ENCODE data around the gene CATSPER1. TPM values are rescaled to one million over a fixed set of nuclear protein-coding genes. Genes with fewer than 3 reads are reported as not detected.
"Not testable (repeated sequence)": the region's sequence is repeated elsewhere in the genome, so short reads cannot be mapped to it uniquely, and the experiment has no call there.

The CATSPER1 gene
- total RNA-seq, 1 donor from 2014 or later, result 0.10 TPM

DNA sequence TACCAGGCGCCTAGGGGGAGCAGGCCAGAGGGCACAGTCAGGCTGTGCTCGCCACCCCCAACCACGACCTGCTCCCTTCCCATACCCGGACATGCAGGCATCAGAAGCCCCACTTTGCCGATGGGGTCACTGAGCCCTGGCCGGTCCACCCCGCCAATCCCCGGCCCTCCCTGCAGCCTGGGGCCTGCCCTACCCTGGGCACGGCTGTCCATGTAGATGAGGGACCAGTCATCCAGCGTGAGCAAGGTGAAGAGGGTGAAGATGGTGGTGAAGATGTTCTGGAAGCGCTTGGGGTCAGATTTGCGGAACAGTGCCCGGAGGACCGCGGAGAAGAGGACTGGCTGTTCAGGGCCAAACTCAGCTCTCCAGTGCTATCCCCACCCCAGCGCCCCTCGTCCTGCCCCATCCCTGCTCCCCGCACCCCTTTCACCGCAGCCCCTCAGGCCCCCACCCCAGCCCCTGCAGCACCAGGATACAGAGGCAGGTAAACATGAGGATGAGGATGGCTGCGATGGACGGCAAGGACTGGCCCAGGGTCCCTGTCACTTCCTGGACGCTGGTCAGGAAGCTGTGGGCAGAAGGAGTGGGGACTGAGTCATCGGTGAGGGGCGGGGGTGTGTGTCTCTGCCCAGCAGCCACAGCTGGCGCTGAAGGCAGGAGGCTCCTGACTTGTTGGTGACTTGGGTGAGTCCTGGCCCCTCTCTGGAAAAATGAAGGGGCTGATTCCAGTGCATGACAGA lies 5.5 kb downstream of the CATSPER1 start:
- no peak for DNase-seq

DNA sequence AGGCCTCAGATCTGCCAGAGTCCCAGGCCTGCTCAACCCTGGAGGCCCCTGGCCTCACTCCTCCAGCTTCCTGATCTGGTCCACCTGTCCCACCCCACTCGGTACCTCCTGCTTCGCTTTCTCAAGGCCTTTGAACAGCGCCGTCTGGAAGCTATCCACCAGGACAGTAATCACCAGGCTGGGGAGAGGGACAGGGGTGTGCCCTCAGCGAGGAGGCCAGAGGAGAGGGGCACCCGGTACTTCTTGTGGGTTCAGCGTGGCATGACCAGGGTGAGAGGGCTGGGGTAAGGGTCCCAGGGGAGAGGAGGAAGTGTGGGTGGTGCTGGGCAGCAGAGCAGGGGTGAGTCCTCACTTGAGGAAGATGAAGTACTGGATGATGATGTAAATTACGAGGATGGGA lies 6.1 kb downstream of the CATSPER1 start:
- no peak for DNase-seq

DNA sequence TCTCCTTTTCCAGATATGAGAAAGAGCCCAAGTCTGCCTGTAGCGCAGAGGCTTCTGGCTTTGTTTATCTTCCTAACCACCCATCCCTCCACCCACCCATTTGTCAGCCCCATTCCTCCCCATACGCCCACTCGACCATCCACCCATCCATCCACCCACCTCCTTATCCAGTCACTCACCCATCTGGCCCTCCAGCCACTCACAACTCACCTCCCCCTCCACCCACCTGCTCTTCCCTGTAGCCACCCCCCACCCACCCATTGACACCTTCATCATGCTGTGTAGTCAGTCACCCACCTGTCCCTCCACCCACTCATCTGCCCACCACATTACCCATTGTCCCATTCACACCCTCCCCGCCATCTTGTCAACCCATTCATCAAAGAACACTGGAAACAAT lies 9.0 kb downstream of the CATSPER1 start:
- DNase-seq, result no peak

DNA sequence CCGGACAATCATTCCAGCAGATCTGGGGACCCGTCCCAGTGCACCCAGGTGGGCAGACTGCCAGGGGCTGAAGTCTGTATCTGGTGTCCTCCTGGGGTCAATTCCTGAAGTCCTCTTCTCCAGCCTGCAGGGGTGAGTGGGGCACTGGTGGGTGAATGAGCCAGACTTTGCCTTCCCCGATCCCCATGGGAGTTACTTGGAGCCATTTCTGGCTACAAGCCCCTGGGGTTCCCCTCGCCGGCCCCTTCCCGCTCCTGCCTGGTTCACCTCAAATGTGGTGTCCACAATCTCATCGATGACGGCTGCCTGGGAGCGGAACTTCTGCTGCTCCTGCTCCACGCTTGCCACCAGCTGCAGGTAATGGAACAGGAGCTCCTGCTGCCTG lies 9.5 kb downstream of the CATSPER1 start:
- DNase-seq, result no peak

DNA sequence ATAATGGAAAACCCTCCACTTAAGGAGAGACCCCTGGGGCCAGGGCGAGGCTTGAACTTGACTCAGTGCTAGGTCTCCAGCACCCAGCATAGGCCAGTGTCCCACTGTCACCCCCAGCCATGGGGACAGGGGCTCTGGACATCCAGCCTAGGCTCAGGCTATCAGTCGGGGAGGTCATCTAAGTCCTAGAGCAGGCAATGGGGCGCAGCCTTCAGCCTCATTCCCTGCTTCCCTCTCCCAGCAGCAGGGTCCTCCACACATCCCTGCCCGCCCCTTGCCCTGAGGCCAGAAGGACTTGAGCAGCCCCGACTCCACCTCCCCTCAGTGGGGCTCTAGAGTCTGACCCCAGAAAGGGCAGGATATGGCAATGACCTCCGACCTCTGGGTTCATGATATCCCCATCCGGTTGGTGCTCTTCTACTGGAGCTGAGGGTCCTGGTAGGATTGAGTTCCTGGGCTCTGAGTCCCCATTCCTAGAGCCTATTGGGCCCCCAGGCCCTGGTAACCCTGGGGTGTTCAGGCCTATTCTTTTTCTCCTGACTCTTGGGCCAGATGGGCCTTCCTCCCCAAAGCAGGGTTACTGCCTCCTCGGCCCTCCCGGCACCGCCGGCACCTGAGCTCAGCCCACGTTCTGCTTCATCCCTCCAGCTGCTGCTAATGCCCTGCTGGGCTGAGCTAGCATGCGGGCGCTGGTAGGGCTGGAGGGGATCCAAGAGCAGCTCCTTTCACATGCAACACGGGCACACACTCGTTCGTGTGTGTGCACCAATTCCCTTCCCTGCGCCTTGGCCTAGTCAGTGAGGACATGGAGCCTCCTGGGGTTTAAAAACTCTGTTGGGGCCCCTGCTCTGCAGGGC lies 10.1 kb downstream of the CATSPER1 start:
- no peak for DNase-seq

DNA sequence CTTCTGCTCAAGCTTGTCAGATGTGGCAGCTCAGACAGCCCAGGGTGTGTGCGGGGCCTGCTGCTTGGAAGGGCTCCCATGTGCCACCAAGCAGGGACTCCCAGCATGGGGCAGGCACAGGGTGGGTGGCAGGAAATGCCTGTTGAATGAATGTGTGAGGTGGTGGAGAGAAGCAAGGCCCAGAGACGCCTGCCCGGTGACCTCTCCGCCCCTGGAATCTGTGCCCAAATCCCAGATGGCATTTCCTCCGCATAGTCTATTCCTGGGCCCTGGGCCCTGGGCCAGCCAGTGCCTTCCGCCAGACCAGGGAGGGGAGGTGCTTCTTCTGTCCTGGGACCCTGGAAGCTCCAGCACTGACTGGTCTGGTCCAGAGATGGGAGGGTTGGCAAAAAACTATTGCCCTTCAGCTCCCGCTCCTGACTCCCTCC lies 10.8 kb downstream of the CATSPER1 start:
- no peak for DNase-seq

DNA sequence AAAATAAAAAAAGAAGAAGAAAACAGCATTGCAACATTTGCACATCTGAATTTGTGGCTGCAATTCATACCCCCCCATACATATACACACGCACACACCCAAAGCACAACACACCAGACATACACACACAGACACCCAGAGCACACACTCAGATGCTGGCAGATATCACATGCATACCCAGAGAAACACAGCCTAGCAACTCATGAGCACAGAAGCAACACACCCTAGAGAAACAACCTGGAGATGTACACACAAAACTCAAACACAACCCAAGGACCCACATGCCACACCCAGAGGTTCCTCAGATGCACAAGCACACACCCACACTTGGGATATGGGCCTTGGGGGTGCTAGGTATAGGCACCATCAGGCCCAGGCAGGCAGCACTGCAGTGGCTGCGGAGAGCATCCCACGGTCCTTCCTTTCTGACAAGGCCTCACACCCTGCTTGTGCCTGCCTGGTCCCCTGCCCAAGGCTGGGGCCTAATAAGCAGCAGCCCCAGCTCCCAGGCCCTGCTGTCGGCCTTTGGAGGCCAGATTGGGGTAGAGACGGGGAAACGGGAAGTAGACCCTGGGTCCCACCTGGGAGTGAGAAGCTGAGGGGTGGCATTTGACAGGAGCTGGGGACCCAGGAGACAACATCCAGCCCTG lies 11.3 kb downstream of the CATSPER1 start:
- no peak for DNase-seq

DNA sequence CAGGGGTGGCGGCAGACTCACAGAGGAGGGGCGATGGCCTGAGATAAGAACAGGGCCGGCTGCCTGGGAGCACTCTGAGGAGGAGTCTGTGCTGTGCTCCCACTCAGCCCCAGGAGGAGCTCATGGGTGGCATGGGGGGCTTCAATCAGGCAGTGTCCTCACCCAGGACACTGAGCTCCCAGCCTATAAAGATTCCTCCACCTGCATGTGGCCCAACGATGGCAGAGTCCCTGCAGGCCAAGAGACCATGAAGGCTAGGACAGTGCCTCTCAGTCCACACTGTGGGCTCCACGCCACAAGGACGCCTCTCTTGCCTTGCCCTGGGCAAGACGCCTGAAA lies 12.5 kb downstream of the CATSPER1 start:
- DNase-seq, result no peak

DNA sequence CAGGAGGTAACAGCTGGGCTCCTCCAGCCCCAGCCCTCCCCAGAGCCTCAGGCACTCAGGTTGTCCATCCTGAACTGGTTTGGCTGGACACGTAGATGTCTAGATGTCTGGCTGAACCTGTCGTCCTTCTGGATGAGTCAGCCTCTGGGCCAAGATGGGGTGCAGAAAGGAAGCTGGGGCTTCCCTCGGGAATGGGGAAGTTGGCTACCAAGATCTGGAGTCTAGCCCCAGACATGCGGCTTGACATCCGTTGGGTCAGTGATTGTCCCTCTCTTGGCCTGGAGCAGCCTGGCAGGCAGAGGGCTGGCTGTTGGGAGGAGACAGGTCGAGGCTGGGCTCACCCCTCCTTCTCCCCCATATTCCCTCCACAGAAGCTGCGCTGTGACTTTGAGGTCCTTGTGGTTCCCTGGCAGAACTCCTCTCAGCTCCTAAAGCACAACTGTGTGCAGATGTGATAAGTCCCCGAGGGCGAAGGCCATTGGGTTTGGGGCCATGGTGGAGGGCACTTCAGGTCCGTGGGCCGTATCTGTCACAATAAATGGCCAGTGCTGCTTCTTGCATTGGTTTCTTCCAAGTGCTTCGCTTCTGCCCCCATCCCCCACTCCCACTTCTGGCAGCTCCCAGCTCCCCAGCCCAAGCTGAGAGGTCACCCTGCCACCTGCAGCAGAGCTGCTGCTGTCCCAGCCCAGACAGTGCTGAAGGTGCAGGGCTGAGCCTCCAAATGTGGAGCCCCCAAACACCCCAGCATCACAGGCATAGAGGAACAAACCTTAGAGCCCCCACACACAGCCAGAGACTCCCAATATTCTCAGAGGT lies 13.1 kb downstream of the CATSPER1 start:
- no peak for DNase-seq

DNA sequence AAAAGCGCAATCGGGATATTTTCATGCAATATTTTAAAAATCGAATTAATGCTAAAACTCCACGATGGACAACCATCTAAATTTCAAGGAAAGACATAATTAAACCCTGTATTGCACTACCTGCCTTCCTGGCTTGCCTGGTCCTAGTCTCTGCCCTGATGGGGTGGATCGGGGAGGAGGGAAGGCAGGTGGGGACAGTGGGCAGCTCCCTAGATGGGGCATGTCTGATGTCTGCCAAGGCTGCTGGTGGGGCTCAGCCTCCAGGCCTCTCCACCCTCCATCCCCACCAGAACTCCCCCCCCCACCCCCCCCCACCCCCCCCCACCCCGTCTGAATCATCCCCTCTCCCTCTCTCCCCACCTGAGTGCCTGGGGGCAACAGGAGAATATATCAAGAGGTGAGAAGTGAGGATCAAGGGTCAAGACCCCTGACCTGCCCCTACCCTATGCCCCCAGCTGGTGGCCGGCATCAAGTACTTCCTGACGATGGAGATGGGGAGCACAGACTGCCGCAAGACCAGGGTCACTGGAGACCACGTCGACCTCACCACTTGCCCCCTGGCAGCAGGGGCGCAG lies 13.8 kb downstream of the CATSPER1 start:
- no peak for DNase-seq

DNA sequence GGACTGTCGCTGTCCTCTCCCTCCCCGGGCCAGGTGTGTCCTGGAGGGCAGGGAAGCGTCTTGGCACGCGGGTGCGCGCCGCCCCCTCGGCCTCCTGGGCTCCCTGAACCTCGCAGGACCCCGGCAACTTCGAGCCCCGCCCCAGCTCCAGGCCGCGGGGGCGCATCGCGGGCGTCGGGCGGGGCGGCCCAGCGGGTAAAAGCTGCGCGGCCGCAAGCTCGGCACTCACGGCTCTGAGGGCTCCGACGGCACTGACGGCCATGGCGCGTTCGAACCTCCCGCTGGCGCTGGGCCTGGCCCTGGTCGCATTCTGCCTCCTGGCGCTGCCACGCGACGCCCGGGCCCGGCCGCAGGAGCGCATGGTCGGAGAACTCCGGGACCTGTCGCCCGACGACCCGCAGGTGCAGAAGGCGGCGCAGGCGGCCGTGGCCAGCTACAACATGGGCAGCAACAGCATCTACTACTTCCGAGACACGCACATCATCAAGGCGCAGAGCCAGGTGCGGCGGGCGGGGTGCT lies 14.4 kb downstream of the CATSPER1 start, which contains the start of gene CST6:
TSS of gene CST6 (plus strand) at position 224 of the 519 bp plus-strand sequence. CDS start at position 261, 37 bp downstream.
- no peak for DNase-seq

DNA sequence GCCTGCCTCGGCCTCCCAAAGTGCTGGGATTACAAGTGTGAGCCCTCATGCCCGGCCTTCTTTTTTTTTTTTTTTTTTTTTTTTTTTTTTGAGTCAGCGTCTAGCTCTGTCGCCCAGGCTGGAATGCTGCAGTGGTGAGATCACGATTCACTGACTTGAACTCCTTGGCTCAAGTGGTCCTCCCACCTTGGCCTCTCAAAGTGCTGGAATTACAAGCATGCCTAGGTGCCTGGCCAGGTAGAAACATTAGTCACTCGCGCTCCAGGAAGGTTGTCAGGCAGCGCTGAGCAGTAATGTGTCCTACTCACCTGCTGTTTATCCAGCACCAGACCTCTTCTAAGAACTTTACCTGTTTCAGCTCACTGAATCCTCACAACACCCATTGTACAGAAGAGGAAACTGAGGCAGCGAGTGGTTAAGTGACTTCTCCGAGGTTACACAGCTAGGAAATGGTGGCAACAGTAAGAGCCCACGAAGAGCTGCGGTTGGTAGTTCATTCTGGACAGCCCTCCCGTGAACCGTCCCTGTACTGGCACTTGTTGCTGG lies 15.0 kb downstream of the CATSPER1 start:
- DNase-seq, result no peak

DNA sequence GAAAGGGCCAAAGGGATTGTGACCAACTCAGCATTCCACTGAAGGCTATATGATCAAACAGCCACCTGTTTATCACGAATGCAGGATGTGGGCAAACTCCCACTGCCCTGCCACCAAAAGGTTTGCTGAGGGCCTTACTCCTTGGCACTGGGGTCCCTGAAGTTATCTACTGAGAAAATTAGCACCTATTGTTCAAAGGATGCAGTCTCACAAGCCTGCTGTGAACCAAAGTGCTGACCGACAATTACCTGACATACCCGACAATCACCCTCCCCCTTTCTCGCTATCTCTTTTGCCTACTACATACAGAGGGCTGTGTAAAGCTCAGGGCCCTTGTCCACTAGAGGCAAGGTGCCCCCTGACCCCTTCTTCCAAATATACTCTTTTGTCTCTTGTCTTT lies 16.2 kb downstream of the CATSPER1 start:
- DNase-seq, result not testable (repeated sequence)

DNA sequence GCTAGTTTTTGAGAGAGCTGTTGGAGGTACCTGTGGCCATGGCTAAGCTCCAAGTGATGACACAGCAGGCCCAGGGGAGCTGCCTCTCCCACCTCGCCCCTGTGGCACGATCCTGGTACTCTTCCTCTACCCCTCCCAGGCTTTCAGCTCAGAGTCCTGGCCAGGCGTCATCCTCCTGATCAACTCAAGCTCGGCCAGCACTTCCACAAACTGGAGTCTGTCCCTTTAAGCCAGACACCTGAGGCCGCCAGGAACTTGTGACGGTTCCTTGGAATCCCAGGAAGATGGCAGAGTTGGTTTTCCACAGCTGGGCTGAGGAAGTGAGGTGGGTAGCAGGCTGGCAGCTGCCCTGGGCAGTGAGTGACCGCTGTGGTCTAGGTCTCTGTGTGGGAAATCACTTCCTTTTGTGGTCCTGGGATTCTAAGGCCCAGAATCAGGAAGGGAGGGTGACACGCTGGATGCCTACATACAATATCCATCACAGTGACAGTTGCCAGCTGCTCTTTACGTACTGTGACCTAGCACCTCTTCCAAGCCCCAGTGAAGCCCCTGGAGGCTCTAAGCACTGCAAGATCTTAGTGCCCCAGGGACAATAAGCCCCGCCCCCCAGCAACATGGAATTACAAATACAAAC lies 17.7 kb downstream of the CATSPER1 start:
- no peak for DNase-seq

DNA sequence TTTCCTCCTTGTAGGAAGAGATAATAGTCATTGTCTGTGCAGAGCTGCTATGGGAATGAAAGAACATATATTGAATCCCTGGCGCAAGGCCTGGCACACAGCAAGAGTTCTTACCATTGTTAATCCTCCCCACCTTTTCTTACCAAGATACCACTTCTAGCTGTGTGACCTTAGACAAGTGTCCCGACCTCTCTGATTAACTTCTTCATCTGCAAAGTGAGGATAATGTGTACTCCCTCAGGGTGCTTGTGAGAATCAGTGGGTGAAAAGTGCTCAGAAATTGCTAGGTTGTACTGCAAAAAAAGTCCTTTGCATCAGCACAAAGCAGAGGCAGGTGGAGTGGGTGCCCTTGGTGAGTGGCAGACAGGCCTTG lies 18.2 kb downstream of the CATSPER1 start:
- no peak for DNase-seq

DNA sequence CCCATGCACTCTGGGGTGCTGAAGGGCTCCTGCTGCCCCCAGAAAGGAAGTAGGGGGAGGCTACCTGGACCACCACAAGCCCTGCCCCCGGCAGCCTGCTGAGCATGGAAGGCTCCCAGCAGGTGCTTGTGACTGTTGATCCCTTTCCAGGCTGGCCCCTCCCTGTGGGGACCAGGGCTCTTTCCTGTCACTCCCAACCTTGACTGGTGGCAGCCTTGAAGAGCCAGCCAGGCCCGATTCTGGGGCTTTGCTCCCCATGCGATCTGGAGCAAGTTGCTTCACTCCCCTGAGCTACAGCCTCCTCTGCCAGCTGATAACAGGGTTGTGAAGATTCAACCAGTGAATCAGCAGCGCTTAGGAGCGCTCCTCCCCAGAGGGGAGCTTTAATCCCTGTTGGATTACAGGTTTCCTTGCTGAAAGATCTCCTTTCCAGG lies 19.1 kb downstream of the CATSPER1 start:
- DNase-seq, result no peak

DNA sequence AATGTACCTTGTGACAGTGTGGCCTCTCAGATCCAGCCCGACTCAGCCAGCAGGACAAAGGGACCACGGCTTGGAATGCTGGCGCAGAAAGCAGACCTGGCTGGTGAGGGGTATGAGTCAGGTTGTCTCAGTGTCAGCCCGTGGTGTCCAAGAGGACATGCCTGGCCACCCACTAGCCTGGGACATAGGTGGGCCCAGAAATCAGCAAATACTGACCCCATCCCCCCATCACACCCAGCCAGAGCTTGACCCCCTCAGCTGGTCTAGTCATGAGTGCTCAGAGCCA lies 19.4 kb downstream of the CATSPER1 start:
- DNase-seq, result no peak

DNA sequence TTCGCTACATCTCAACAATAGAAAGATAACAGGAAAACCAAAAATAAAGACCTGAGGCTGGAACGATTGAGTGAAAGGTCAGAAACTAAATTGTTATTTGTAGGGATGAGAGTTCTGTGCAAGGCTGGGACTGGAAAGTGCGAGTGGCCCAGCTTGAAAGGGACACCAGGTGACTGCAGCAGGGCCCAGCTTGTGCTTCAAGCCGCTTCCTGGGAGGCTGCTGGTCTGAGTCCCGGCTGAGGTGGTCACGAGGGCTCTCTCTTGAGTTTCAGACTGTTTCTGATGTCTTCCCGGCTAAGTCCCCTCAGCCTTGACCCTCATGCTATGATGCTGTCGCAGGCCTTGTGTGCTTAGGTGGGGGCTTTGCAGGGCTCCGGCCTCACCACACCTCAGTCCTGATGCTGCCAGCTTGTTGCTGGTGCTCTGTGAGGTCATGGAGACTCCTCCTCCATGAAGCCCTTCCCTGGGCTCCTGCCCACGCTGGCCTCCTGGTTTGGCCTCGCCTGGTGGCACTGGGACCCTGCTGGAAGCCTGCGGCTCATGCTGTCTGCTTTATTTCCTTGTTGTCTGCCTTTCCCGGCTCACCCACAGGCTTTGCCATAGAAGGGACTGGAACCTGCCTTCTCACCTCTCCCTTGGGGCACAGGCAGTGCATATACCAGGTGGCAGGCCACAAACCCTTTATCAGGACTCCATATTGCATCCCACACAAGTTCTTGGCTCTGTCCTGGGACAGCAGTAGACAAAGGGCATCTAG lies 20.0 kb downstream of the CATSPER1 start:
- DNase-seq, result no peak

DNA sequence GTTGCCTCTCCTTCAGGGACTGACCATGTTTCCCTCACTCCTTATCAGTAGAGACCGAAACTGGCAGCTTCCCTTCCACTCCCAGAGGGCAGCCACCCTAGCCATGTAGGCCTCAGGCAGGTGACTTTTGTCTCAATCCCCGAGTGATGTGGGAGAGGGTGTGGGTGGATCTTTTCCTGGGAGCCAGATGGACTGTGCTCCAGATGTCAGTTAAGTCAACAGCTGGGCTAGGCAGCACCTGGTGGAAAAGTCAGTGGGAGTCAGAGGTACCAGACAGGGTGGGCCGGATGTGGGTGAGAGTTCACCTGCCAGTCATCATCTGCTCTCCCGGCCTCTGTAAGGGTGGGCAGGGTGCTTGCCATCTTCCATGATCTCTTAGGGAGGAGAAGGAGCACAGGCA lies 22.1 kb downstream of the CATSPER1 start:
- no peak for DNase-seq

DNA sequence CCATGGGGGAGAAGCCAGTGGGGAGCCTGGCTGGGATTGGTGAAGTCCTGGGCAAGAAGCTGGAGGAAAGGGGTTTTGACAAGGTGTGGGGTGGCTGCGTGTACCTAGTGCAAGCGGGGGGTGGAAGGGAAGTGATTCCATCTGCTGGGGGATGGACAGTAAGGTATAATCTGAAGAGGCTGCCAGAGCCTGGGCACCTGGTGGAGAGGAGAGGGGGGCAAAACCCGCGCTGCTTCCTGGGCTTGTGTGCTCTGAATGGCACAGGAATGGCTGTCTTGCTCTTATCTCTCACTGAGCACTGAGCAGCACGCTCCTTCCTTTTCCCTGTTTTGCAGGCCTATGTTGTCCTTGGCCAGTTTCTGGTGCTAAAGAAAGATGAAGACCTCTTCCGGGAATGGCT lies 23.0 kb downstream of the CATSPER1 start:
- DNase-seq, result no peak
